Activated CD8-positive, alpha-beta T cell treated with anti-CD3 and anti-CD28 coated beads, Interleukin-2, amount 10 ng/mL, durations not matched to agents 7 days and 5 days (primary cell): ENCODE data around the gene CDH4. TPM values are rescaled to one million over a fixed set of nuclear protein-coding genes. Genes with fewer than 3 reads are reported as not detected.

ENCODE experiments used
- ATAC-seq: fragments of 150-1000 bp; cut with Tn5 transposase; one replicate; pipeline ENCODE4 v1.10.0; 2021; ENCODE audit warnings: moderate library complexity
- CTCF ChIA-PET: fragments of 350-600 bp; sonication (Branson Sonifier 250); formaldehyde crosslinking; loops from one replicate; lab custom pipeline; 2021; ENCODE audit warnings: antibody characterized with exemption; lab: Charles Lee
- POLR2A ChIA-PET: fragments of 350-600 bp; sonication (Branson Sonifier 250); formaldehyde crosslinking; loops from one replicate; lab custom pipeline; 2021; ENCODE audit warnings: antibody characterized with exemption; lab: Charles Lee
- DNase-seq: peaks from one replicate; pipeline ENCODE4 v3.0.0-alpha.2; 2020
- H3K27ac Mint-ChIP-seq: one replicate; pipeline ENCODE4 v1.8.0; 2021; ENCODE audit warnings: mild to moderate bottlenecking, mixed read lengths
- H3K27me3 Mint-ChIP-seq: one replicate; pipeline ENCODE4 v1.8.0; 2021; ENCODE audit warnings: low read depth, mixed read lengths
- H3K36me3 Mint-ChIP-seq: one replicate; pipeline ENCODE4 v1.8.0; 2021; ENCODE audit warnings: low read depth, mixed read lengths
- H3K4me1 Mint-ChIP-seq: one replicate; pipeline ENCODE4 v1.8.0; 2021; ENCODE audit warnings: low read depth, mixed read lengths
- H3K4me3 Mint-ChIP-seq: one replicate; pipeline ENCODE4 v1.8.0; 2021; ENCODE audit warnings: mild to moderate bottlenecking, mixed read lengths
- H3K9me3 Mint-ChIP-seq: one replicate; pipeline ENCODE4 v1.8.0; 2022; ENCODE audit warnings: mixed read lengths; ENCODE audit not compliant: insufficient read depth
- total RNA-seq, 2 experiments: library from RNA; stranded (reverse); gene quantifications; one replicate each; pipeline ENCODE4 v1.2.3, GENCODE V29; 2021

CDH4 gene
- total RNA-seq, 2 experiments from 2014 or later: 0.05 to 0.13 TPM

DNA sequence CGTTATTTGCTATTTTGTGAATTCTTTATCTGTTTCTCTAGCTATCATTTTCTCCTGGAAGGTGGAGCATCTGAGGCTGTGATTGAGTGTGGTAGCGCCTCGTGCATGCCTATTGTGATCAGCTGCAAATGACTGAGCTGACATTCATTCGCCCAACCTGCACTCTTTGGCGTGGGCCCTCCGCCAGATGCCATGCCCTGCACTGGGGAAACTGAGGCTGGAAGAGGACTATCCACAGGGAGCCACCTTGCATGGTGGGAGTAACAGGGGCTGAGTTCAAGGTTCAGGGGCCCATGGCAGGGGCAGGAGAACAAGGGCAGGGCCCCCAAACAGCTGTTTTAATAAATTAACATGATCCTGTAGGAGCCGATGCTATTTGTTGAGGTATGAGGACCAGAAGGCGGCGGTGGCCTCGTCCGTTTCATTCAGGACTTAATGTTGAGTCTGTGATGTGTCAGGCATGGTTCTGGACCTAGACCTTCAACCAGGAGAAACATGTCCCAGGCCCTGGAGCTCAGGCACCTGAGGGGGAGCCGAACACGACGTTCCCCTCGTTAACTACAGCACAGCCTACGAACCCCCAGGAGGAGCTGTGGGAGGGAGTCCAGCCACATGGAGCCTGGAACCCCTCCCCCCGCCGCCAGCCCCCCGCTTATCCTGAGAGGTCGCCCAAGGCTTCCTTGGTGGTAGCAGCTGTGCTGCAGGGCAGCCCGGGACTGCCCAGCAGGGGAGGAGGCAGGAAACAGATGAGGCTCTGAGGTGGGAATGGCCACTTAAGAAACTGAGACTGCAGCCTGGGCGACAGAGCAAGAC is 242.9 kb downstream of the CDH4 start:
- Mint-ChIP-seq H3K27me3 (no peaks in the 10 kb centered on the region), H3K36me3 (no peaks in the 10 kb centered on the region), H3K4me1 (peaks cover 4% of the 10 kb centered on the region), H3K9me3 (no peaks in the 10 kb centered on the region), H3K4me3 (no peak overlapping the region), H3K27ac (no peak overlapping the region)
- ATAC-seq: no peak
- ChIA-PET CTCF (no interaction called here), POLR2A (no interaction called here)
- no peak for DNase-seq

DNA sequence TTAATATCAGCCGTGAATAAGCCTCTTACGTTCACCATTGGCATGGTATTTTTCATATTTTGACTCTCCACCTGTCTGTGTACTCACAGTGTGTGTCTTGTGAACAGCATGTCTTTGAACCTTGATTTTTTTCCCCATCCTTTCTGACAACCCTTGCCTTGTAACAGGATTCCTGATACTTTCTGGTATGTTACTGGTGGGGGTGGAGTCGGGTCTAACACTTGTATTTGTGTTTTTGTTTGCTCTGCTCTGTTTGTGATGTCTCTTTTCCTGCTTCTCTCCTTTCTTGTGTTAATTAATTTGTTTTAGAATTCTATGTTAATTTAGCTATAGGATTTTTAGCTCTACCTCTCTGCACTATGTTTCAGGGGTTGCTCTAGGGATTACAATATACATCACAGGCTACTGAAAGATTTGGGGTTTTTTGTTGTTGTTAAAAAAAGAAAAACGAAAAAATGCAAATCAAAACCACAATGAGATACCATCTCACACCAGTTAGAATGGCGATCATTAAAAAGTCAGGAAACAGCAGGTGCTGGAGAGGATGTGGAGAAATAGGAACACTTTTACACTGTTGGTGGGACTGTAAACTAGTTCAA is 245.1 kb downstream of the CDH4 start:
- CTCF ChIA-PET: no interaction called here
- Mint-ChIP-seq H3K27me3 (no peaks in the 10 kb centered on the region), H3K4me3 (no peak overlapping the region), H3K9me3 (no peaks in the 10 kb centered on the region), H3K36me3 (no peaks in the 10 kb centered on the region), H3K27ac (no peak overlapping the region), H3K4me1 (peaks cover 14% of the 10 kb centered on the region)
- no peak for ATAC-seq
- no peak for DNase-seq
- POLR2A ChIA-PET: no interaction called here

DNA sequence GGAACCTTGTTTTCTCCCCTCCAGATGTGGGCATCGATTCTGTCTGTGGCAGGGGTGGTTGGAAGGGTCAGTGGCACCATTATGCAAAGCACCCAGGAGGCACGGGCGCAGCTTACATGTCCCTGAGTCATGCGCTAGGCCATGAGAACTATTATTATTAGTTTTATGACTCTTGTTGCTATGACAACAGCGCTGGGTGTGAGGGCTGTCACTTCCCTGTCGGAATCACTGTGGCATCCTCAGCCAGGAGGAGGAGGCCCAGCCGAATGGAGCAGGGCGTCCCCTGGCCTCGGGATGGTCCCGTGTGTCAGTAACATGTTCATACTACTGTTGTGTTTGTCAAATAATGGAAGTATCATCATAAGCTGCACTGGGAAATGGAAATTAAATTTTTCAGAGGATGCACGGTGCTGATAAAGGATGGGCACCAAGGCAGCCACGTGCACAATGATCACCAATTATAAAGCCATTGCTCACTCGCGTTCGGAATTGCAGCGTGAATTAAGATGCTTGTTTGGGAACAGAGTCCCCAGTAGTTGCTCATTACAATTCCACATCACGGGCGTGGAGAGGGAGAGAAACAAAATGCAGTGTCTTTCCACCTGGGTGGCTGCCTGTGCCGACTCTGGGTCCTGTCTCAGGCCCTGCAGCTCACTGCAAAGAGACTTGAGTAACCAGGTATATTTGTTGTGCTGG is 247.9 kb downstream of the CDH4 start:
- no peak overlapping the region for H3K27ac Mint-ChIP-seq

DNA sequence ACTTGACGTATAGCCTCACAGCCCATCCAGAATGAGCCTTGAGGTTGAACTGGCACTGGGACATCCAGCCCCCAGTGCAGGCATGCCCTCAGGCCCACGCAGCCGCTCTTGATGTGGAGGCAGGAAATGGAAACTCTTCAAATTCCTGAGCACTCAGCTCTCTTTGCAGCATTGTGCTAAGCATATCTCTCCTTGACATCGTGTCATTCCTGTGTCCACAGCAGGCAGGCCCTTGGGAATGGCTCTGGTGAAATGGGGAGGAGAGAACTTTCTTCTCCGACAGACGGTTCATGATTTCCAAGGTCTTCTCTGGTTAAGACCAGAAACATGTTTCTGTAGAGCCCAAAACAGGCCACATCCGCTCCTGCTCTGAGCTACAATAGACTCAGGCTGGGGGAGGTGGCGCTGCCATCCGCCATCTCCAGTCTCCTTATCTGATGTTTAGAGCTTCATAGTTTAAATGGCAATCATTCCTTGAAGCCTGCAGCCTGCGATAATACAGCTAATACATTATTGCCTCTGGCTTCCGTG is 248.8 kb downstream of the CDH4 start:
- POLR2A ChIA-PET: no interaction called here
- H3K4me1 Mint-ChIP-seq: peaks cover 14% of the 10 kb centered on the region
- peak overlapping the region; percentile 86 for H3K27ac Mint-ChIP-seq
- no peaks in the 10 kb centered on the region for H3K27me3 Mint-ChIP-seq
- CTCF ChIA-PET: no interaction called here
- H3K4me3 Mint-ChIP-seq: no peak overlapping the region
- no peaks in the 10 kb centered on the region for H3K36me3 Mint-ChIP-seq
- H3K9me3 Mint-ChIP-seq: no peaks in the 10 kb centered on the region
- peak; percentile 28 for DNase-seq
- no peak for ATAC-seq

More for the DNA sequence above, 247.9 kb downstream of the CDH4 start:
- H3K27me3 Mint-ChIP-seq: no peaks in the 10 kb centered on the region
- DNase-seq (no peak), ATAC-seq (no peak)
- H3K4me3 Mint-ChIP-seq: no peak overlapping the region
- ChIA-PET POLR2A (no interaction called here), CTCF (no interaction called here)
- no peaks in the 10 kb centered on the region for H3K36me3 Mint-ChIP-seq
- H3K9me3 Mint-ChIP-seq: no peaks in the 10 kb centered on the region
- peaks cover 14% of the 10 kb centered on the region for H3K4me1 Mint-ChIP-seq

DNA sequence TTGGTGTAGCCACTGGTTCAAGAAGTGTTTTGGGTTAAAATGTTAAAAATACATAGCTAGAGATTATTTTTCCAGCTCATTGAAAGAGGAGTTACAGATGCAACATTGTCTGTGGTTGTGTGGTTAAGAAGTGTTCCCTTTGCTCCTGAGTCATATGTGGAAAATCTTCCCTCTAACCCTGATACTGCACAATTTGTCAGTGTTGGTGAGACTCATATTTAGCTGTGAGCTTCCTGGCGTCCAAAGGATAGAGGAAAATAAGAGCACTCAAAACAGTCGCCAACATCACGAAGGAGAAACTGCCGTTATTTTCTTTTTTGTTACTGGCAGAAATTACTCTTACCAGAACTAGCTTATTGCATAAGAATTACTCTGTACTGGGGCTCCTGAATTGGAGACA is 250.4 kb downstream of the CDH4 start:
- Mint-ChIP-seq H3K4me1 (peaks cover 11% of the 10 kb centered on the region), H3K27me3 (no peaks in the 10 kb centered on the region), H3K4me3 (no peak overlapping the region), H3K36me3 (no peaks in the 10 kb centered on the region), H3K27ac (no peak overlapping the region), H3K9me3 (no peaks in the 10 kb centered on the region)
- CTCF ChIA-PET: no interaction called here
- POLR2A ChIA-PET: no interaction called here
- DNase-seq: no peak
- ATAC-seq: no peak

DNA sequence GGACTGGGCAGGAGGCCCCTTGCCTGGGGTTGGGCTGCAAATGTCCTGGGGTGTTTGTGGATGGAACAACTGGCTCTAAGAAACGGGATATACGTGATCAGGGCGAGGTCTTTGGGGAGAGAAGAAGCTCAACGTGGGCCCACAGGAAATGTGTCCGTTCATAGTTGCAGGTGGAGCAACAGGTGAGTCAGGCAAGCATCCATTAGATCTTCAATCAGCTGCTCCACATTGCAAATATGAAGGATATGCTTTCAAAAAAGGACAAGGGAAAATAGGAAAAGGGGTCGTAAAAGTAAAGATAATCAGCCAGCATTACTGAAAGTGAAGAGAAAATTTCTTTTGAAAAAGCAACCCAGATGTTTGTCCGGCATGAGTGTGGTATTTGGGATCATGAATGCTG is 251.0 kb downstream of the CDH4 start:
- peaks cover 10% of the 10 kb centered on the region for H3K4me1 Mint-ChIP-seq
- H3K36me3 Mint-ChIP-seq: no peaks in the 10 kb centered on the region
- ATAC-seq (no peak), DNase-seq (no peak)
- no peaks in the 10 kb centered on the region for H3K27me3 Mint-ChIP-seq
- no peaks in the 10 kb centered on the region for H3K9me3 Mint-ChIP-seq
- no peak overlapping the region for H3K4me3 Mint-ChIP-seq
- ChIA-PET POLR2A (no interaction called here), CTCF (no interaction called here)
- no peak overlapping the region for H3K27ac Mint-ChIP-seq

DNA sequence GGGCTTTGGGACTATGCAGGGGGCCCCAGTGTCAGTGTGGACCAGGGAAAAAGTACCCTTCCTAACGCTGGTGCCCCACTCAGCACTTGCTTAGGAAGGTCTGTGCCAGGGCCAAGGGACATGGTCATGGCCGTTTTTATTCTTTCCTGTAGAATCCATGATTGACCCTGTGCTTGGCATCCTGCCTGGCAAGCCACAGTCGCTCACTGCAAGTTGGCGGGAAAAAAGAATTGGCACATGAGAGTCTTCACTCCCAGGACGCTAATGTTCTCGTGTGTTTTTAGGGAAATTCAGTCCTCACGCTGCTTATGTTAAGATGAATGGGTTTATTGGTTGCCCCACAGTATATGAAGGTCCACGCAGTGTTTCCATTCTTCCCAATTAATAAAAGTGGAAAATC is 253.4 kb downstream of the CDH4 start:
- Mint-ChIP-seq H3K36me3 (no peaks in the 10 kb centered on the region), H3K9me3 (no peaks in the 10 kb centered on the region), H3K4me1 (peaks cover 7% of the 10 kb centered on the region), H3K27me3 (no peaks in the 10 kb centered on the region), H3K4me3 (no peak overlapping the region), H3K27ac (no peak overlapping the region)
- ATAC-seq (no peak), DNase-seq (no peak)
- CTCF ChIA-PET: no interaction called here
- POLR2A ChIA-PET: no interaction called here

DNA sequence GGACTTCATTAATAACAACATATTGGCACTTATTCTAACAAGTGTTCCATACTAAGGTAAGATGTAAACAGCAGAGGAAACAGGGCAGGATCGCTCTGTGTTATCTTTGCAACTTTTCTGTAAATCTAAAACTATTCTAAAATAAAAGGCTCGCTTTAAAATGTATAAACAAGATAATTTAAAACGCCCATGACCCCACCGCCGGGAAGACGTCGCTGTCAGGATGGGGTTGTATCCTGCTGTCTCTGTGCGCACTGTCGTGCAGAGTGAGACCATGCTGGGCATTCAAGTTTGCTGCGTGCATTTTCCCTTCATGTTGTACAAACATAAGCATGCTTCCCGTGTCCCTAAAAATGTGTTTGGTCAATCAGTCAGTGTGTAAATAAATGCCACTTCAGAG is 255.7 kb downstream of the CDH4 start:
- Mint-ChIP-seq H3K4me3 (no peak overlapping the region), H3K27me3 (no peaks in the 10 kb centered on the region), H3K9me3 (no peaks in the 10 kb centered on the region), H3K36me3 (no peaks in the 10 kb centered on the region), H3K4me1 (no peaks in the 10 kb centered on the region), H3K27ac (no peak overlapping the region)
- POLR2A ChIA-PET: no interaction called here
- CTCF ChIA-PET: no interaction called here
- DNase-seq: no peak
- ATAC-seq: no peak

DNA sequence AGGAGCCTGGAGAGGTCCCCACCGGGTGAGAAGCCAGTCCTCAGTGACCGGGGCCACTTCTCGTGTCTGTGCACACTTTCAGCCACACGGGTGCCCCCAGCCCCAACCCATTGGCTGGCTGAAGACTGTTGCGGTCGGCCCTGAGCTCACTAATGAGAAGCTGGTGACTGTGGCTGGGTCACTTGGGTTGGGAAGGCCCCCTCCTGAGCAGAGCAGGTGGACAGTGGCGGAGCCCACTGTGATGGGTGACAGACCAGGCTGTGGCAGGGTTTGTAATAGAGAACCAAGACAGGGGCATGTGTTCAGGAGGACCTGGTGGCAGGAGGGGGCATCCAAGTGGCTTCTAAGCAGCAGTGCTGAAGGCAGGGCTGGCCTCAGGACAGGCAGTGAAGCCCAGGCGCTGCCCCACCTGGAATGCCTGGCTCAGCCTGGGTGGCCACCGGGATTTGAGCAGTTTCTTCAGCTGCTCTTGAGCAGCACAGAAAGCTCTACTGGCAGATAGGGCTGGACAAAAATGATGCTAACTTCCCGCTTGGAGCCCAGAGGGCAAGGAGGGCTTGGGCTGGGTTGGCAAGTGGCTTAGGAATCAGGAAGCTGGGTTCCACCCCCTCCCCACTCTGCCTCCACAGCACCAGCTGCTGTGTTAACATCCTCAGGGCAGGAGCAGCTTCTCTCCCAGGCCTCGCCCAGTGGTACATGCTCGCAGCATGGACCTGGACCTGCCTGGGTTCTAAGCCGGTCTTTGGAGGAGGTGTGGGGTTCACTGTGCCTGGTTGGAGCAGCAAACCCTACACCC is 256.4 kb downstream of the CDH4 start:
- Mint-ChIP-seq H3K9me3 (no peaks in the 10 kb centered on the region), H3K27me3 (no peaks in the 10 kb centered on the region), H3K27ac (no peak overlapping the region), H3K4me3 (no peak overlapping the region), H3K36me3 (no peaks in the 10 kb centered on the region), H3K4me1 (no peaks in the 10 kb centered on the region)
- no peak for ATAC-seq
- DNase-seq: no peak
- ChIA-PET POLR2A (no interaction called here), CTCF (no interaction called here)

DNA sequence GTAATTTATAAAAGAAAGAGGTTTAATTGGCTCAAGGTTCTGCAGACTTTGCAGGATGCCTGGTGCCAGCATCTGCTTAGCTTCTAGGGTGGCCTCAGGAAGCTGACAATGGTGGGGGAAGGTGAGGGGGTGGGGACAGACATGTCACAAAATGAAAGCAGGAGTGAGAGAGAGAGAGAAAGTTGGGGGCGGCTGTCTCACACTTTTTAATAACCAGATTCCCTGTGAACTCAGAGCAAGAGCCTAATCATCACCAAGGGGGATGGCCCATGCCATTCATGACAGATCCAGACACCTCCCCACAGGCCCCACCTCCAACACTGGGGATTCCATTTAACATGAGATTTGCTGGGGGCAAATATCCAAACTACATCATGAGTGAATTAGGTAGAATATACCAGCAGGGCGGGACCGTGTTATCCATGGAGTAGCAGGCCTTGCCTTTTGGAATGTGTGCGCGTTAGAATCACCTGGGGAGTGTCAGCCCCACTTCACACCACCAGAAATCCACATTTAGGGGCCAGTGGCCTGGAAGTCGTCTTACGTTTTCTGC is 258.8 kb downstream of the CDH4 start:
- Mint-ChIP-seq H3K4me1 (no peaks in the 10 kb centered on the region), H3K27me3 (no peaks in the 10 kb centered on the region), H3K36me3 (no peaks in the 10 kb centered on the region), H3K27ac (no peak overlapping the region), H3K4me3 (no peak overlapping the region), H3K9me3 (no peaks in the 10 kb centered on the region)
- ChIA-PET CTCF (no interaction called here), POLR2A (no interaction called here)
- ATAC-seq (no peak), DNase-seq (no peak)

DNA sequence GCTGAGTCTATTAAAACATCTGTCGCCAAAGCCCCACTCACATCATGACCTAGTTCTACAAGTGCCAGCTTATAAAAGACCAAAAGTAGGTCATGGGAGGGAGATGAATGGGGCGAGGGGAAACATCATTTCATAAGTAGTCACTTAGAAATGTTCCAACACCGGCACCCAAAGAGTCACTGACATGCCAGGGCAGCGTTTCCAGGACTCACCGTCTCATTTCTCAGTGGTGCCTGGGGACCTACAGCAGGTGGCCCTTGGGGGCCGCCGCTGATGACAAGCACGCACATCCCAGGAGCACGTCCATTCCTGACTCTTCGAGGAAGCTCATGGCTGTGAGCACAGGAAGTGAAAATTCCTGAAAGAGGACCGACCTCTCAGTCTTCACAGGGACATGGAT is 260.4 kb downstream of the CDH4 start:
- POLR2A ChIA-PET: no interaction called here
- Mint-ChIP-seq H3K4me1 (no peaks in the 10 kb centered on the region), H3K36me3 (no peaks in the 10 kb centered on the region), H3K9me3 (no peaks in the 10 kb centered on the region), H3K27me3 (no peaks in the 10 kb centered on the region), H3K27ac (no peak overlapping the region), H3K4me3 (no peak overlapping the region)
- DNase-seq (no peak), ATAC-seq (no peak)
- CTCF ChIA-PET: no interaction called here
